Upper lobe of left lung (tissue), 4 donors: ENCODE measurements around the gene ATP6V1A.

Source experiments
- CTCF ChIP-seq, 6 experiments: fragments of 450-650 bp in 4 of 6; fragments of 200-600 bp in 2 of 6; sonication (generic) in 2 of 6; IDR thresholded peaks; one replicate each; pipeline ENCODE4 v1.5.1; 2016 to 2019; ENCODE audit warnings: antibody characterized with exemption in 6 of 6
- EP300 ChIP-seq, 4 donors: sonication (generic); formaldehyde crosslinking; IDR thresholded peaks; one replicate each; pipeline ENCODE4 v1.5.1; 2017; ENCODE audit warnings: antibody characterized with exemption in 4 of 4, control low read depth in 2 of 4

DNA sequence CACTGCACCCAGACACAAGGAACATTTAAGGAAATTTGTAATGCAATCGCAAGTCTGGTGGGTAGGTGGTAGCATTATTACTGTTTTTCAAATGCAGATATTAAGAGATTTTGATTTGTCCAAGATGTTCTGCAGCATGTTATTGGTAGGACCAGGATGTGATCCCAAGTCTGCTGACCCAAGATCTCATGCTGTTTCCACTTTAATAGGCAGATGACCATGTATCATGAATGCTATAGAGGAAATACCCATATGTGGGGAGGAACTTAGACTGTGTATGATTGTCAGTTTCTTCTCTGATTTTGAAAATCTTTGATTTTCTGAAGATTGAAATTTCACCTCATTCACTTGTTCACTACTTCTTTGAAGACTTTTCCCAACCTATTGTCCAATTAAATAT is 28.7 kb downstream of the ATP6V1A start:
- no peak for TF ChIP-seq CTCF (IDR thresholded peaks at IDR 0.05)
- no peak for TF ChIP-seq EP300 (IDR thresholded peaks at IDR 0.05)
